NCI-H345 treated with DMSO at 0.1 percent for 48 hours (cell line): ENCODE data around the gene WDR59.
A peak's percentile ranks its signal among the peaks of the same experiment; 100 is the strongest.
"Not testable (repeated sequence)": the region's sequence is repeated elsewhere in the genome, so short reads cannot be mapped to it uniquely, and the experiment has no call there.

Experiments
- DNase-seq: peaks from one replicate; lab custom pipeline; 2025; ENCODE audit not compliant: unreplicated experiment; lab: John Stamatoyannopoulos, UW

Gene WDR59, protein sequence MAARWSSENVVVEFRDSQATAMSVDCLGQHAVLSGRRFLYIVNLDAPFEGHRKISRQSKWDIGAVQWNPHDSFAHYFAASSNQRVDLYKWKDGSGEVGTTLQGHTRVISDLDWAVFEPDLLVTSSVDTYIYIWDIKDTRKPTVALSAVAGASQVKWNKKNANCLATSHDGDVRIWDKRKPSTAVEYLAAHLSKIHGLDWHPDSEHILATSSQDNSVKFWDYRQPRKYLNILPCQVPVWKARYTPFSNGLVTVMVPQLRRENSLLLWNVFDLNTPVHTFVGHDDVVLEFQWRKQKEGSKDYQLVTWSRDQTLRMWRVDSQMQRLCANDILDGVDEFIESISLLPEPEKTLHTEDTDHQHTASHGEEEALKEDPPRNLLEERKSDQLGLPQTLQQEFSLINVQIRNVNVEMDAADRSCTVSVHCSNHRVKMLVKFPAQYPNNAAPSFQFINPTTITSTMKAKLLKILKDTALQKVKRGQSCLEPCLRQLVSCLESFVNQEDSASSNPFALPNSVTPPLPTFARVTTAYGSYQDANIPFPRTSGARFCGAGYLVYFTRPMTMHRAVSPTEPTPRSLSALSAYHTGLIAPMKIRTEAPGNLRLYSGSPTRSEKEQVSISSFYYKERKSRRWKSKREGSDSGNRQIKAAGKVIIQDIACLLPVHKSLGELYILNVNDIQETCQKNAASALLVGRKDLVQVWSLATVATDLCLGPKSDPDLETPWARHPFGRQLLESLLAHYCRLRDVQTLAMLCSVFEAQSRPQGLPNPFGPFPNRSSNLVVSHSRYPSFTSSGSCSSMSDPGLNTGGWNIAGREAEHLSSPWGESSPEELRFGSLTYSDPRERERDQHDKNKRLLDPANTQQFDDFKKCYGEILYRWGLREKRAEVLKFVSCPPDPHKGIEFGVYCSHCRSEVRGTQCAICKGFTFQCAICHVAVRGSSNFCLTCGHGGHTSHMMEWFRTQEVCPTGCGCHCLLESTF

DNA sequence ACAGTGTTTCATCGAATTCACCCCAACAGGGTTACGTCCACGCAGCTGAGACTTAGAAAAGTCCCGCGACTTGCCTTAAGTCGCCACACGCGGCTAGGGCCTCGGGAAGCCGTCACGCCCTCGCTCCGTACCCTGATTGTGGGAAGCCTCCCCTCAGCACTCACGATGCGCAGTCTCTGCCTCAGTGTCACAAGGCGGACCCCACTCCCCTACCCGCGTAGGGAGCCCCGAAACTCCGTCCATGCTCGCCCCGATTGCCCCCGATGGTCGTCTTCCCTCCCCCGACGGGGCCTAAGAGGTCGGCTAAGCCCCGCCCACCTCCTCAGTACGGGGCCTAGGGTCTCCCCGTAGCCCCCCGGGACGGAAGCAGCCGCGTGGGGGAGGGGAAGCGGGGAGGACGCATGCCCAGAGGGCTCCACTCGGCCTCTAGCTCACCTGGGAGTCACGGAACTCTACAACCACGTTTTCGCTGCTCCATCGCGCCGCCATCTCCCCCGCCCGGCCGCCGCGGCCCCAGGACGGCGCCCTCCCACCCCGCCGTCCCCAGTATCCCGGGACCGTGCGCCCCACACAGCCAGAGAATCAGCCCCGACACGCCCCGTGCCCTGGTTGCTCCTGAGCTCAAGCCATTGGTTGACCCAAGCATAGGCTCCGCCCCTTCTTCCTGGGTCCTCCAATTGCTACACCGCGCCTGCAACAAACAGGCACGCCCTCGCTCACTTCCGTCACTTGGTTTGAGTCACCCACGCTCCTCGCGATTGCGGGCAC is at the start of gene WDR59:
Gene WDR59 (minus strand): TSS at position 595 of the 768 bp plus-strand sequence. CDS start 106 bp downstream, at position 489.
- peak; percentile 86 for DNase-seq

DNA sequence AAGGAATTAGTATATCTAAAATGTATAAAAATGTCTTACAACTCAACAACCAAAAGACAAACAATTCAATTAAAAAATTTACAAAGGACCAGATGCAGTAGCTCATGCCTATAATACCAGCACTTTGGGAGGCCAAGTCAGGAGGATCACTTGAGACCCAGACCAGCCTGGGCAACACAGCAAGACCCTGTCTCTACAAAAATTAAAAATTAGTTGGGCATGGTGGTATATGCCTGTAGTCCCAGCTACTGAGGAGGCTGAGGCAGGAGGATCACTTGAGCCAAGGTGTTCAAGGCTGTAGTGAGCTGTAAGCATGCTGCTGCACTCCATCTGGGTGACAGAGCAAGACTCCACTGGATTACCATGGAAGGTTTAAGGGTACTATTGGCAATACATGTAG is 47.7 kb upstream of the WDR59 start:
- DNase-seq, result no peak

DNA sequence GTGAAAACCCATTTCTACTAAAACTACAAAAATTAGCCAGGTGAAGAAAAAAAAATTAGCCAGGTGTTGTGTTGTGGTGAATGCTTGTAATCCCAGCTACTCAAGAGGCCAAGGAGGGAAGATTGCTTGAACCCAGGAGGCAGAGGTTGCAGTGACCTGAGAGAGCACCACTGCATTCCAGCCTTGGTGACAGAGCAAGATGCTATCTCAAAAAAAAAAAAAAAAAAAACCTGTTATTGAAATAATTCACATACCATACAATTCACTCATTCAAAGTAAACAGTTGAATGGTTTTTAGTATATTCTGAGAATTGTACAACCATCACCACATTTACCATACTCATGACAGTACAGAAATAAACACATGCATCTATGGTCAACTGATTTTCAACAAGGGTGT is 44.9 kb upstream of the WDR59 start:
- no peak for DNase-seq

DNA sequence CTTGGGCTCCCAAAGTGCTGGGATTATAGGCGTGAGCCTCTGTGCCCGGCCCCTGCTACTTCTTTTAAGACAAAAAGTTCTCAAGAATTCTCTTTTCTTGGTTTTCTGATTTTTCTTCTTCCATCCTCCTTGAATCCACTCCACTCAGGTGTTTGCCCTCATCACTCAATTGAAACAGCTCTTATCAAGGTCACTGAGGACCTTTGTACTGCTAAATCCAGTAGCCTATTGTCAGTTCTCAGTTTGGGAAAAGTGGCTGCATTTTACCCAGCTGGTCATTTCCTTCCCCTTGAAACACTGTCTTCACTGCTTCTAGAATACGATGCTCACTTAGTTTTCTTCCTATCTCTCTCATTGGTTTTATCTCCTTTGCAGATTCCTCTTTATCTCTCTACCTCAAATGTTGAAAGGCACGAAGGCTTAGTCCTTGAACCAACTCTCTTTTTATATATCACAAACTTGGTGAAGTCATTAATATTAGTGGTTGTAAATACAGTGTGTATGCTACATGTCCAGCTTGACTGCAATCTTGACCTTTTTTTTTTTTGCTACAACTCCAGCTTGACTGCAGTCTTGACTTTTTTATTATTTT is 43.7 kb upstream of the WDR59 start:
- DNase-seq, result no peak

DNA sequence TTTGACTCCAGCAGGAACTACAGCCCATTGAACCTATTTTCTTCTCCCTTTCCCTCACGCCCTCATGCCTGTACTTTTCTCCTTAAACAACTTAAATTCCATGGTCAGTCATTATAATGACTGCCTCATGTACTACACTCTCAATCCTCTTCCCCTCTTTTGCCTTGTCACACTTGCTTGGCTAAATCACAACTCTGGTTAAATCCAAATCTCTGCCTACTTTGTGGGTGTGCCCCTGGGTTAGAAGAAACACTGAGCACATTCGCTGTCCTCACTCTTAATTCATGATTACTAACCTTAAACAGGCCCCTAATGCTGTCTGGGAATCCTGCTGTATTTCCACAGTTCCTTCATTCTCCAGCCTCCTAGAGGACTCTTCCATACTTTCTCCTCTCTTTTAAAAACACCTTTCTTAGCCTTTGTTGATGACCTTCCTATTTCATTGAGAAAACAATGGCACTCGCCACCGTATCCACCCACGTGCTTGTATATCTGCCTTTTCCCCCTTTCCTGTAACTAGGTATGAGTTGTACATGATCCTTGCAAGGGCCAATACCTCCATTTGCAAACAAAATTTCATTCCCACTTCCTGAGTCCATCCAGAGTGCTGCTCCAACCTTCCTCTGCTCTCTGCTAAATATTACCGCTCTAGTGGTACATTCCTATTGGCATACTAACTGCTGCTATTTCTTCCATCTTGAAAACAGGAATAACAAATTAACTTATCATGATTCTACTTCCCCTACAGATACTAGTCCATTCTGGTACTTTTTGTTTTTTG is 42.8 kb upstream of the WDR59 start:
- DNase-seq, result no peak

DNA sequence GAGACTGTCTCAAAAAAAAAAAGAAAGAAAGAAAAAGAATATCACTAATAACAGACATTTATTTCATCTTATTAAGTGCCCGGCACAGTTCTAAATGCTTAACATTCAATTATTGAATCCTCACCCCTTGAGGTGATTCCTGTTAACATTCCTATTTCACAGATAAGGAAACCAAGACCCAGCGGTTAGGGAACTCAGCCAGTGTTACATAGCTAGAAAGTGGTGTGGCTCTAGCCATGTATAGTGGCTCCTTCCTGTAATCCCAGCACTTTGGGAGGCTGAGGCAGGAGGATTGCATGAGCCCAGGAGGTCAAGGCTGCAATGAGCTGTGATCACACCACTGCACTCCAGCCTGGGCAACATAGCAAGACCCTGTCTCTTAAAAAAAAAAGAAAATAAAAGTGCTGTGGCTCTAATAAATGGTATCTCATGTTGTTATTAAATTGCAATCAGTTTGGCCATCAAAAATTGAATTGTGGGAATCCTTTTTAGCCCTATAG is 42.0 kb upstream of the WDR59 start:
- no peak for DNase-seq

DNA sequence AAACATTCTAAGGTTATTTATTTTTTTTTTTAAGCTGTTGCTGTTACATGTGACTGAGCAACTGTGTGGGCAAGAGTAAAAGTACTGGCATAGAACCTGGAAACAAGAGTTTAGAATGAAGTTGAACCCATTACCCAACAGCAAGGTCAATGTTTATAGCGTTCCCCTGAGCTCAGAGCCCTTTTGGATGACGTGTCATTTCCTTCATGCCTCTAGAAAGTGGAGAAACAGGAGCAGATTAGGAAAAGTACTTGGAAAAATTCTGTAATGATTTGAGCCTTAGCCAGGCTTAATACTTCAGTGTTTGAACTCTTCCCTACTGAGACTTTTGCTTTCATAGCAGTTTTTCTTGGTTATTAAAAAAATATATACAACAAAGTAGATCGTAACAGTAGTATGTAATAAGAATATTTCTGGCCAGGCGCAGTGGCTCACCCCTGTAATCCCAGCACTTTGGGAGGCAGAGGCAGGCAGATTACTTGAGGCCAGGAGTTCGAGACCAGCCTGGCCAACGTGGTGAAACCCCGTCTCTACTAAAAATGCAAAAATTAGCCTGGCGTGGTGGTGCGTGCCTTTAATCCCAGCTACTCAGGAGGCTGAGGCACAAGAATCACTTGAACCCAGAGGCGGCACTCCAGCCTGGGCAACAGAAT is 41.4 kb upstream of the WDR59 start:
- not testable (repeated sequence) for DNase-seq

DNA sequence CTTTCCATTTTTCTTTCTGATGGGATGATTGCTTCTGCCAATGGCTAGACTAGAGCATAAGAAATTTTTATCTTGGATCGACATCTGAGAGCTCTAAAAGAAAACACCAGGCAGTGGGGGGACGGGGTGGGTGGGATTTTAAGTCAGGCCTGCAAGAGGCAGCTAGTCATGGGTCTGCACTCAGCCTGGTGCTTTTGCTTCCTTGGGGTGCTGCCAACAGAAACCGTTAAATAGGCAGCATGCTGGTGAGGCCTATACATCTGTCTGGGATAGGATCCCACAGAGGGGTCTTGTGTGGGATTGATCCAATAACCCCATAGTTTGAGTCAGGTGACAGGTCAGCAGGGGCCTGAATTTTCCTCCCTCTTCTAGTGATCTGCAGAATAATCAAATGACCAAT is 40.8 kb upstream of the WDR59 start:
- no peak for DNase-seq

DNA sequence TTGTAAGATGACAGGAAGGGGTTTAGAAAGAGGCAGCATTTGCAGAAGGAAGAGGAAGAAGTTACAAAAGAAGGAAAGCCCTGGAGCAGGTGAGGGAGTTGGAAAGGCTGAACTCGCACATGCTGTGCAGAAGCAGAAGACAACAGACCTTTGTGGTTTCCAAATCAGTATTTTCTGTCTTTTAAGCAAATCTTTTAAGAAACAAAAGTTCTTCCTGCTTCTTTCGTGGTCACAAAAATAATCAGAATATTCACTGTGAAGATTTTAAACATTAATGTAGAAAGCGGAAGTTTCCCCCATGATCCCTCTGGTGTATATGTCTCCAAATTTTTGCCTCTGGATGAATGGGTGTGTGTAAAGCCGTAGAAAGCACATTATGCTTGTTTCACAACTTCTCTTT is 39.7 kb upstream of the WDR59 start:
- no peak for DNase-seq

DNA sequence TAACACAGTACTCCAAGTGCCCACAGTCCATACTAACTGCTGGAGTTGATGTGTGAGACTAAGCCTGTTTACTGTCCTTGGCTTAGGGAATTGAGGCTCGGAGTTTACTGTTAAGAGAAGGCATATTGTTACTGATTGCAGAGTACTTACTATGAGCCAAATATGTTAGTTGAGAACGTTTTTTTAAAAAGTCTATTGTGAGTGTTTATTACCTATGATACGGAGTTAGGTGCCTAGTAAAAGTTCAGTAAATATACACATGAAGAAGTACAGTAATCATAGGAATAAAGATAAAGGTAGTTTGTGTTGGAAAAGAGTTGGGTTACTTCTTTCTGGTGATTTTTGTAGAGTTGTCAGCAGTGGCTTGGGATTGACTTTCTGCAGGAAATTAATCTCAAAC is 39.3 kb upstream of the WDR59 start:
- no peak for DNase-seq

DNA sequence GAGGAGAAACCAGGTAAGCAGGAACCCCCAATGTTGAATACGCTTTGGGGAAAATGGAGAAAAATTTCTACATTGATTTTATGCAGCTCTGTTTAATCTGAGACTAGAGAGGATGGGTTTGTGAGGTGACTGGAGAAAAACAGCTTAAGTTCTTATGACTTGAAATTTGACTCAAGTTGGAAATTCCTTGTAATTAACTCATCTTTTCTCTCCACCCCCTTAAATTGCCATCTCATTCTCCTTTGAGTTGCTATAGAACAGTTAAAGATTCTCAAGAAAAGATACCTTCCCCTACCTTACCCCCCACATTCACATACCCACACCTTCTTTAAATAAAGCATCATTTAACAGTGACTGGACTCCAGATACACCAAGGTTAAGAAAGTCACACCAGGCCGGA is 38.1 kb upstream of the WDR59 start:
- DNase-seq, result no peak

DNA sequence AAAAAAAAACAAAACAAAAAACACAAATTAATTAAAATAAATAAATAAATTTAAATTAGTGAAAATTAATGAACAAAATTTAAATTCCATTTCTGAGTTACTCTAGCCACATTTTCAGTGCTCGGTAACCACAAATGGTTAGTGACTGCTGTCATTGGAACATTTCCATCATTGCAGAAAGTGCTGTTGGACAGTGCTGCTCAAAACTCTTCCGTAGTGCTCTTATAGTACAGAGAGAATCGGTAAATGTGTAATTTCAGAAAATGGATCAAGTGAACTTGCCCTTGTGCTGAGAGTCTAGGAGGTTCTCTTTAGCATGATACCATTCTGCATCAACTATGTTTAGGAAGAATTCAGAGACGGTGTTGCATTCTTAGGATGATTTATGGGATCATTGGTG is 37.6 kb upstream of the WDR59 start:
- no peak for DNase-seq

DNA sequence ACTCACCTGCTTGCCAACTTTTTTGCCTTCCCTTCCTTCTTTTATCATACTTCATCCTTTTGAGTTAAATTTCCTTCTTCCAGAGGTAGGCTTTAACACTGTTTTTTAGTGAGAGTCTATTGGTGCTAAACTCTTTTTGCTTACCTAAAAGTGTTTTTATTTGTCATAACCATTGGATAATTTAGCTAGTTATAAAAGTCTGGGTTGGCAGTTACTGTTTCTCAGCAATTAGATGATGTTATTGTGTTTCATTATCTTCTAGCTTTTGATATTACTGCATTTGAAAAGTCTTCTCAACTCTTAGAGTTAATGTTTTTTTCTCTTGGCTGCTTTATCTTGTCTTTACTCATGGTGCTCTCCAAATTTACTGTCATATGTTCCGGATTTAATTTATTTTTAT is 36.5 kb upstream of the WDR59 start:
- no peak for DNase-seq

DNA sequence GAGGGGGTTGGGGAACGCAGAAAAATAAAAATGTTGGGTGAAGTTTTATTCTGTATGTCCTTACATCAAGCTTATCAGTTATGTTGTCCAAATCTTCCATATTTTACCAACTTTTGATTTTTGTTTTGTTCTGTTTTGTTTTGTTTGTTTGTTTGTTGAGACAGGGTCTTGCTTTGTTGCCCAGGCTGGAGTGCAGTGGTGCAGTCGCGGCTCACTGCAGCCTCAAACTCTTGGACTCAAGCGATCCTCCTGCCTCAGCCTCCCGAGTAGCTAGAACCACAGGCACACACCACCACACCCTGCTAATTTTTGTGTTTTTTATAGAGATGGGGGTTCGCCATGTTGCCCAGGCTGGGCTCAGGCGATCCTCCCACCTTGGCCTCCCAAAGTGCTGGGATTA is 34.7 kb upstream of the WDR59 start:
- DNase-seq, result no peak

DNA sequence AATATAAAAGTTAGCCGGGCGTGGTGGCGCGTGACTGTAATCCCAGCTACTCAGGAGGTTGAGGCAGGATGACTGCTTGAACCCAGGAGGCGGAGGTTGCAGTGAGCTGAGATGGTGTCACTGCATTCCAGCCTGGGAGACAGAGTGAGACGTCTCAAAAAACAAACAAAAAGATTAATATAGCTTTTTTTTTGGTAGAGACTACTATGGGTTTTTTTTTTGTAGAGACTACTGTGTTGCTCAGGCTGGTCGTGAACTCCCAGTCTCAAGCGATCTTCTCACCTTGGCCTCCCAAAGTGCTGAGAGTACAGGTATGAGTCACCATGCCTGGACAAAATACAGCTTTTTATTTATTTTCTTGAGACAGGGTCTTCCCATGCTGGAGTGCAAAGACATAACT is 34.1 kb upstream of the WDR59 start:
- DNase-seq, result no peak

DNA sequence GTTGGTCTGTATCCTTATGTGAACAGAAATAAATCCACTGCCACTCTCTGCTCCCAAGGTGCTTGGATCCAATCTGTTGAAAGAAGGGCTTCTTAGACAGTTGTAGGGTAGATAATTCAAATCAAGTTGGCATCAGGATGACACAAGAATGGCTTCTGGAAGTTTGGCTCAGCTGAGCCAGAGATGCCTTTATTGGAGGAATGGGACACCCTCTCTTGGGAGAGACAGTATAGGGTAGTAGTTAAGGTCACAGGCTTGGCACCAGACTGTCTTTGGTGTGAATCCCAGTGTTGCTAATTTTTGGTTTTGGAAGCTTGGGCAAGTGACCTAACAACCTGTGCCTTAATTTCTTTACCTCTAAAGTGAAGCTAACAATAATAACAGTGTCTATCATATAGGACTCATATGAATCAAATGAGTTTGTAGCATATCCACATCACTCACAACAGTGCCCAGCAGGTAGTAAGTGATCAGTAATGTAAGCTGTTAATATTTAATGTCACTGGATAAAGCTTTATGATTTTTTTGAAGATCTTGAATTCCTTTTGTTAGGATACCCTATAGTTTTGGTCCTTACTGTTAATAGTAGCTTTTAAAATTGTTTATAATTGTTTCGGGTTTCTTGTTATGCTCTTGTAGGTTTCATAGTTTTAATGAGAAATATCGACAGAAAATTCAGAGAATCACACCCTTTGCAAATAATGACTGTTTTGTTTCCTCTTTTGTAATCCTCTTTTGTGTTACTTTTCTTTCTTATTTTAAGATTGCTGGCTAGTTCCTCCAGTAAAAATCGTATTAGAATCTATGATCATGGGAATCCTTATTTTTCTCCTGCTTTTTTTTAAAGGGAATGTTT is 33.0 kb upstream of the WDR59 start:
- no peak for DNase-seq

DNA sequence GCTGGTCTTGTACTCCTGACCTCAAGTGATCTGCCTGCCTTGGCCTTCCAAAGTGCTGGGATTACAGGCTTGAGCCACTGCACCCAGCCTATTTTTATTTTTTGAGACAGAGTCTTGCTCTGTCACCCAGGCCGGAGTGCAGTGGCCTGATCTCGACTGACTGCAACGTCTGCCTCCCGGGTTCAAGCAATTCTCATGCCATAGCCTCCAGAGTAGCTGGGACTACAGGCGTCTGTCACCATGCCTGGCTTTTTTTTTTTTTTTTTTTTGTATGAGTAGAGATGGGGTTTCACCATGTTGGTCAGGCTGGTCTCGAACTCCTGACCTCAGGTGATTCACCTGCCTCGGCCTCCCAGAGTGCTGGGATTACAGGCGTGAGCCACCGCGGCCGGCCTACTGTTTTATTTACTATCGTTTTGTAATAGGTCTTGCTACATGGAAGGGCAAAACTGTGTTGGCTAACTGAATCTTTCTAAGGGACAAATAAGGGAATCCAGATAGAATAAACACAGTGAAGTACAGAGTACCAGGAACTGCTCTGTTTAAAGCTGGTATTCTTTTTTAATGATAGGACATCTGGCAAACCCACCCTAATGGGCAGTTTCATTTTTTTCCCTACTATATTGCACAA is 31.6 kb upstream of the WDR59 start:
- DNase-seq, result not testable (repeated sequence)

DNA sequence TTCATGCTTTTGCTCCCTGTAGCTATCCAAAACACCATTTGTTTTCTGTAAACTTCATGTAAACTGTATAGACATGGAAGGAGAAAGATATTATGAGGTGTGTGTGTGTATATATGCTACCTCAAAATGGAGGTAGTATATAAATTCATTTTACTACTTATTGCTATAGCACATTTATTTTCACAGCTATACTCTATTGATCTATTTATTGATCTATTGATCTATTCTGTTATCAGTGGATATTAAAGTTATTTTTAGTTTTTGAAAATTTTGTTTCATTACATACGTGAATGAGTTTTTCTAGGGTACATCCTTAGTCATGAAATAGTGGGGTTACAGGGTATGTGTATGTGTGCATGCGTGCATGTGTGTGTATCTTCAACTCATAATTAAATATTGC is 29.4 kb upstream of the WDR59 start:
- no peak for DNase-seq
